ENCODE measurements around the gene NRN1L. TPM values are rescaled to one million over a fixed set of nuclear protein-coding genes. Genes with fewer than 3 reads are reported as not detected.

Gene NRN1L
- total RNA-seq, 1 donor from 2014 or later: 0.69 TPM

- ATAC-seq (no peak), DNase-seq (no peak)
- intact Hi-C loops (cut with DNase I): no loop called here
- H3K27ac ChIP-seq: no peak overlapping the region
- no peak overlapping the region for H3K4me3 ChIP-seq
- no peaks in the 10 kb centered on the region for H3K27me3 ChIP-seq
- H3K36me3 ChIP-seq: peaks cover 59% of the 10 kb centered on the region
- no peak for TF ChIP-seq CTCF (IDR thresholded peaks at IDR 0.05)
- peaks cover 21% of the 10 kb centered on the region for H3K4me1 ChIP-seq
- no peaks in the 10 kb centered on the region for H3K9me3 ChIP-seq
Observed at GRCh38 chr16:67877064-67877463, 7.6 kb upstream of the NRN1L start.

- Histone ChIP-seq H3K4me1 (peaks cover 16% of the 10 kb centered on the region), H3K4me3 (no peak overlapping the region), H3K27ac (no peak overlapping the region), H3K27me3 (no peaks in the 10 kb centered on the region), H3K36me3 (peaks cover 71% of the 10 kb centered on the region), H3K9me3 (no peaks in the 10 kb centered on the region)
- intact Hi-C loops (cut with DNase I): no loop called here
- TF ChIP-seq CTCF (IDR thresholded peaks at IDR 0.05): no peak
- DNase-seq (no peak), ATAC-seq (no peak)
Observed at GRCh38 chr16:67878232-67878631, 6.5 kb upstream of the NRN1L start.

GRCh38 chr16:67878846-67879245 lies 5.8 kb upstream of the NRN1L start:
- ATAC-seq (no peak), DNase-seq (no peak)
- intact Hi-C loops (cut with DNase I): no loop called here
- Histone ChIP-seq H3K9me3 (no peaks in the 10 kb centered on the region), H3K27ac (no peak overlapping the region), H3K27me3 (no peaks in the 10 kb centered on the region), H3K4me1 (peaks cover 15% of the 10 kb centered on the region), H3K4me3 (no peak overlapping the region), H3K36me3 (peaks cover 75% of the 10 kb centered on the region)
- TF ChIP-seq CTCF (IDR thresholded peaks at IDR 0.05): no peak

- no peak for ATAC-seq
- no peak for DNase-seq
- intact Hi-C loops (cut with DNase I): no loop called here
- Histone ChIP-seq H3K36me3 (peaks cover 75% of the 10 kb centered on the region), H3K9me3 (no peaks in the 10 kb centered on the region), H3K4me3 (no peak overlapping the region), H3K27me3 (no peaks in the 10 kb centered on the region), H3K4me1 (peaks cover 9% of the 10 kb centered on the region), H3K27ac (no peak overlapping the region)
- no peak for TF ChIP-seq CTCF (IDR thresholded peaks at IDR 0.05)
Observed at GRCh38 chr16:67879462-67879861, 5.2 kb upstream of the NRN1L start.

- H3K27ac ChIP-seq: no peak overlapping the region
- peaks cover 6% of the 10 kb centered on the region for H3K4me1 ChIP-seq
- no peaks in the 10 kb centered on the region for H3K9me3 ChIP-seq
- no peak for TF ChIP-seq CTCF (IDR thresholded peaks at IDR 0.05)
- intact Hi-C loops (cut with DNase I): loop anchor here (10.0 kb wide), 1 partner anchor 165 kb away; no protein-coding TSS in a partner anchor
- H3K4me3 ChIP-seq: no peak overlapping the region
- ATAC-seq: no peak
- DNase-seq: no peak
- peaks cover 75% of the 10 kb centered on the region for H3K36me3 ChIP-seq
- no peaks in the 10 kb centered on the region for H3K27me3 ChIP-seq
Observed at GRCh38 chr16:67879936-67880335, 4.7 kb upstream of the NRN1L start.

GRCh38 chr16:67880584-67880983 lies 4.1 kb upstream of the NRN1L start:
- peaks cover 75% of the 10 kb centered on the region for H3K36me3 ChIP-seq
- no peak overlapping the region for H3K27ac ChIP-seq
- no peaks in the 10 kb centered on the region for H3K9me3 ChIP-seq
- DNase-seq: no peak
- H3K4me3 ChIP-seq: no peak overlapping the region
- no peak for TF ChIP-seq CTCF (IDR thresholded peaks at IDR 0.05)
- ATAC-seq: no peak
- intact Hi-C loops (cut with DNase I): loop anchor here (10.0 kb wide), 1 partner anchor 164 kb away; no protein-coding TSS in a partner anchor
- no peaks in the 10 kb centered on the region for H3K27me3 ChIP-seq
- peaks cover 4% of the 10 kb centered on the region for H3K4me1 ChIP-seq
